NCI-H748 (cell line): Measurements from ENCODE around the gene RPS14.
"Not testable (repeated sequence)": the region's sequence is repeated elsewhere in the genome, so short reads cannot be mapped to it uniquely, and the experiment has no call there.

Experiments
- DNase-seq: peaks from one replicate; lab custom pipeline; 2025; ENCODE audit not compliant: unreplicated experiment; lab: John Stamatoyannopoulos, UW

RPS14 gene

DNA sequence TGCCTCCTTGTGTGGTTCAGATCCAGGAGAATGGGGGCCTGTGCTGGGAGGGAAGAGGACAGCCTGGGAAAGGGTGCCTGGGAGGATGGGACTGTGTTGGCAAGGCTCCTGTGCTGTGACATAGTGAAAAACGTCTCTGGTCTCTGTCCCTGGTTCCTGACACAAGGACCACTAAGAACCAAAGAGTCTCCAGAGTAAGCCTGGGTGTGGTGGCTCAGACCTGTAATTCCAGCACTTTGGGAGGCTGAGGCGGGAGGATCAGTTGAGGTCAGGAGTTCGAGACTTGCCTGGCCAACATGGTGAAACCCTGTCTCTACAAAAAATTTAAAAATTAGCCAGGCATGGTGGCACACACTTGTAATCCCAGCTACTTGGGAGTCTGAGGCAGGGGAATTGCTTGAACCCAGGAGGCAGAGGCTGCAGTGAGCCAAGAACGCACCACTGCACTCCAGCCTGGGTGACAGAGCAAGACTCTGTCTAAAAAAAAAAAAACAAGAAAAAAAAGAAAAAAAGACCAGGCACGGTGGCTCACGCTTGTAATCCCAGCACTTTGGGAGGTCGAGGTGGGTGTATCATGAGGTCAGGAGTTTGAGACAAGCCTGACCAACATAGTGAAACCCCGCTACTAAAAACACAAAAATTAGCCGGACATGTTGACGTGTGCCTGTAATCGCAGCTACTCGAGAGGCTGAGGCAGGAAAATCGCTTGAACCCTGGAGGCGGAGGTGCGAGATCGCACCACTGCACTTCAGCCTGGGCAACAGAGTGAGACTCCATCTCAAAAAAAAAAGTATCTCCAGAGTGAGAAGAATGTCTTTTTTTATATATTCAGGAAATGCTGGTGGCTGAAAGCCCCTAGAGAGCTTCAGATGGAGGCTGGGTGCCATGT is 35.4 kb downstream of the RPS14 start:
- DNase-seq, result not testable (repeated sequence)

- no peak for DNase-seq
These were observed 36.2 kb downstream of the RPS14 start for GRCh38 chr5:150413176-150413901.

DNA sequence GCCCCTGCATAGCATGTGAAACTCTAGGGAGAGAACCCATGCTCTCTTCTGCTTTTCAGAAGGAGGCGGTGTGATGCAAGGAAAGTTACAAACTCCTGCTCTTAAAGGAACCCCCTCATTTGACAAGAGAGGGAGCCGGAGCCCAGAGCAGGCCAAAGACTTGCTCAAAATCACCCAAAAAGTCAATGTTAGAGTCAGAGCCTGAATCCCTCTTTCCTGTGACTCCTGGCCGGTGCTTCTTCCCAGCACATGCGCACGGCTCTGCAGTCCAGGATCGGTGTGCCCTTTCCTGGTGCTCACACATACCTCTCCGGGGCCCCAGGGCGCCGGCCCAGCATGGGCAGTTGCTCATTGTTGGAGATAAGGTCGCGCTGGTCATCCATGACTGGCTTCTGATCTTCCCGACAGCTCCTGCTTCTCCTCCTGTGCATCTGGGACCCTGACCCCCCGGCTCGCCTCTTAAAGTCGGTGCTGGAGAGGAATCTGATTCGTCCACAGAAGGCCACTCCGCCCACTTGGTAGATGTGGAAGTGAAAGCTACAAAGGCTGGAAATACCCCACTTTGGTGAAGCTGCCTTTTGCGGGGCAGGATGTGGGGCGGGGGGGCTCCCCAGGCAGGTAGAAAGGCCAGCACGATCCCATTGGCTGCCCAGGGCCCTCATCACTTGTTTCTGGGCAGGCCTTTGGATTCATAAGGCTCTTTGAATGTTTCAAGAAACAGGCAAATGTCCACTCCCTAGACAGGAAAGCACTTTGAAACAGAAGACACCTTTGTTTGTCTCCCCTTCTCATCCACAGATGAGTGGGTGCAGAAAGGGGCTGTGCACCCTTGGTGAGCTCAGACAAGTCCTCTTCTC is 37.0 kb downstream of the RPS14 start, which contains the start of gene CD74:
Gene CD74, minus strand, starts transcription at position 592 of the 857 bp plus-strand sequence. Its CDS starts 161 bp downstream, at position 431.
- no peak for DNase-seq

- no peak for DNase-seq
These were observed 38.1 kb downstream of the RPS14 start for GRCh38 chr5:150411245-150411979.

DNA sequence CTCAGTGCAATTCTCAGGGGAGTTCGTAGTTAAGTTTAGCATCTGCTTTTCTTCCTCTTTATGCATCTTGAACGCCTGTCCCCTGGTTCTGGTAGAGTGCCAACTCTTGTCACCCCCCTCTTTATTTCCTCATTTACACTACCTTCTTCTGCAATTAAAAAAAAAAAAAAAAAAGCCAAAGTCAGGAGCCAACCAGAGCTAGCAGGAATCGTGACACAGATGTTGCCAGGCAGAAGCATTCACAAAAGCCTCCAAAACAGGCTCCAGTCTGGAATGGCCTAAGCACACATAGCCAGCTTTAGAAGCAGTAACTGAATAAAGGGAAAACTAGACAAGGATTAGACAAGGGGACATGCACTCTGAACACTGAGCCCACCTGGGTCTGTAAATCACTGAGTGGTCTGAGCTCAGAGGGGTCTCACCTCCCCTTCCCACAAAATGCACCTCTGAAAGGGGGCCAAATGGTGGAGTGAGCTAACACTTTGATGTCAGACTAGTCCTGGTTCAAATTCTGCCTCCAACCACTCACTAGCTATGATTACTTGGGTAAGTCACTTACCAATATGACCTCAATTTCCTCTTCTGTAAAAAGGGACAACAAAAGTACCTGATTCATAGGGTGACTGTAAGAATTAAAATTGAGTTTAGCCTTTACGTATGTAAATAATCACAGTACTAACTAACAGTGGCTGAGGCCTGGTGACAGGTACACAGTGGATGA is 38.9 kb downstream of the RPS14 start:
- peak; percentile 29 for DNase-seq

- DNase-seq, result peak; percentile 80
These were observed 39.7 kb downstream of the RPS14 start for GRCh38 chr5:150409638-150410523.

DNA sequence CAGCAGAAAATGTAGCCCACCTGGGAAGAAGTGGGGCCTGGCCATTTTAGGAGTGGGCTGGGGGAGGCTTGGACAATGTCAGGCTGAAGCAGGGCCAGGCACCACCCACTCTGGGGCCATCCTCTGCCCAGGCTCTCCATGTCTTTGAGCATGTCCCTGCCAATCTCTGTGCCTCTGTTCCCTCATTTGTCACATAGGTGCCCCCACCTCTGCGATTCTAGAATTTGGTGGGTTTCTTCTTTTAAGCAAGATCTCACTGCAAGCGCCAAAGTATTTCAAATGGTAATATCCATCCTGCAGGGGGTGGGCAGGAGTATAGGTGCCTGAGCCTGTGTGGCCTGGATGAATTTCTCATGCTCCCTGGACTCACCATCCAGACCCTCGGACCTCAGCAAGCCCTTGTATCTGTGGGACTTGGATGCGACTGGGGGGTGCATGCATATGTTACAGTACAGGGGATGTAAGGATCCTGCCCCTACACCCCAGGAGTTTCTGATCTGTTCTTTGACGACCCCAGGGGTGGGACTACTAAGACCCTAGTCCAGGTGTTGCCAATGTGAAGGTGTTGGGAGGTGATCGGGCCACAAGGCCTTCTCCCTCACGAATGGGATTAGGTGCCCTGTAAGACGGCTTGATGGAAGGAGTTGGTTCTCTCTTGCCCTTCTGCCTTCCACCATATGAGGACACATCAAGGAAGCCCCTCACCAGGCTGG is 41.2 kb downstream of the RPS14 start:
- DNase-seq, result no peak

- DNase-seq, result no peak
These were observed 42.3 kb downstream of the RPS14 start for GRCh38 chr5:150407096-150407720.

DNA sequence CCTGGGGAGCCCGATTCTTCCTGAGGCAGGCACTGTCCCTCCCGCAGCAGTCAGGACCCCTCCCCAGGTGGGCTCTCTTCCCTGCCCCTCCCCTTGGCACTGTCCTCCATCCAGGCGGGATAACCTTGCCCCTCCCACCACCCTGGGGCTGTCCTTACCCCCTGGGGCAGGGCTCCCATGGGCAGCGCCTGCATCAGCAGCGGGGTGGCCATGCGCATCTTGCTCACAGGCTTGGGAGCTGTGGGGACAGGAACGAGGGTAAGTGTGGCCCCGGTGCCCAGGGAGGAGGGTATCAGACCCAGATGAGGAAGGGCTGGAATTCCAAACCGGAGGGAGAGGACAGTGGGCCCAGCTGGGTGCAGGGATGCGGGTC is 42.8 kb downstream of the RPS14 start:
- DNase-seq, result no peak

GRCh38 chr5:150406103-150406722 is 43.3 kb downstream of the RPS14 start:
- DNase-seq, result no peak

GRCh38 chr5:150404941-150405816 is 44.4 kb downstream of the RPS14 start:
- no peak for DNase-seq

DNA sequence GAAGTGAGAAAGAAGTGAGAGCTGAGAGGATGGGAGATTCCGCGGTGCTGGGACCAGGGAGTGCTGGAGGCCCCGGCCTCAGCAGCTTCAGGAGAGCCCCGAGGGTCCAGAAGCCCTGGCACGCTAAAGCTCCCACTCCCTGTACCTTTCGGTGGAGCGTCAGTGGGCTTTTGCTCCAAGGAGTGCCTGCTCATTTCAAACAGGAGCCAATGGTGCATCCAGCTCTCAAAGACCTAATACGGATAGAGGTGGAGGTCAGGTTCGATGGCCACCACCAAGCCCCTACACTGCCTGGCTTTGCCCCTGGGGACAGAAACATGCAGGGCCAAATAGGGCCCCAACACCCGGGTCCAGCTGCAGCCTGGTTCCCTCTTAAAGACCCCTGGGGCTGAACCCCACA is 45.0 kb downstream of the RPS14 start:
- DNase-seq, result no peak

DNA sequence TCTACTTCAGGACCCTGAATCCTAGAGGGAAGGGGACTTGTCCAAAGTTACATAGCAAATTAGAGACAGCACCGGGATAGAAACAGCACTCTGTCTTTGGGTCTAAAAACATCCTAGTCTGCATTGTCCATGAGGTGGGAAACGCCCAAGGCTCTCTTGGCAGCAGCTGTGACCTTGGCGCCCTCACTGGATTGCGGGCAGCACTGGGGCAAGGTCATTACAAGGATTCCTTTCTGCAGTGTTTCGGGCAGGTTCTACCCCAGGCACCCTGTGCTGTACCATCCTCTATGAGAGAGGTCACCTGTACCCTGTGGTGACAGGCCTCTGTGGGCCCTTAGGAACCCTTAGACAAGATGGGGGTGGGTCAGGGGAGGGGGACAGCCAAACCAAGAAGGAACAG is 45.4 kb downstream of the RPS14 start:
- DNase-seq, result no peak

GRCh38 chr5:150402901-150403342 is 46.6 kb downstream of the RPS14 start:
- no peak for DNase-seq

GRCh38 chr5:150402229-150402773 is 47.2 kb downstream of the RPS14 start:
- DNase-seq, result no peak
